Neuronal stem cell (in vitro differentiated cells): Measurements from ENCODE around the gene PDXDC1.

Experiments
- DNase-seq: peaks from one replicate; pipeline ENCODE4 v3.0.0-alpha.2; 2013; ENCODE audit warnings: low spot score
- H2AFZ ChIP-seq: one replicate; pipeline ENCODE4 v1.6.1; 2013; ENCODE audit warnings: mild to moderate bottlenecking, low read length, inconsistent platforms
- H2AK5ac ChIP-seq: 2 replicates; pipeline ENCODE4 v1.6.1; 2013; ENCODE audit warnings: low read depth, mild to moderate bottlenecking, inconsistent platforms, low read length, moderate library complexity, mixed read lengths
- H2BK120ac ChIP-seq: 2 replicates; pipeline ENCODE4 v1.6.1; 2013; ENCODE audit warnings: low read depth, mild to moderate bottlenecking, inconsistent platforms, low read length, moderate library complexity, mixed read lengths
- H2BK12ac ChIP-seq: one replicate; pipeline ENCODE4 v1.6.1; 2013; ENCODE audit warnings: low read length, inconsistent platforms
- H2BK15ac ChIP-seq: 2 replicates; pipeline ENCODE4 v1.6.1; 2013; ENCODE audit warnings: mild to moderate bottlenecking, low read length, inconsistent platforms, mixed read lengths
- H2BK5ac ChIP-seq: one replicate; pipeline ENCODE4 v1.6.1; 2013; ENCODE audit warnings: inconsistent platforms, mild to moderate bottlenecking, low read length, moderate library complexity
- H3K14ac ChIP-seq: one replicate; pipeline ENCODE4 v1.6.1; 2013; ENCODE audit warnings: low read length, inconsistent platforms
- H3K18ac ChIP-seq: 2 replicates; pipeline ENCODE4 v1.6.1; 2013; ENCODE audit warnings: low read length, inconsistent platforms
- H3K23ac ChIP-seq: 2 replicates; pipeline ENCODE4 v1.6.1; 2013; ENCODE audit warnings: low read depth, mild to moderate bottlenecking, mixed read lengths, low read length, inconsistent platforms; ENCODE audit not compliant: poor library complexity
- H3K27ac ChIP-seq: replicated peaks from 3 replicates; pipeline ENCODE4 v1.5.1; 2013; ENCODE audit warnings: low read length, inconsistent platforms
- H3K27me3 ChIP-seq, 3 experiments: 2 replicates each; pipeline ENCODE4 v1.6.1; 2013; ENCODE audit warnings: low read length in 3 of 3, mild to moderate bottlenecking in 2 of 3, inconsistent platforms in 1 of 3, low read depth in 1 of 3, mixed read lengths in 1 of 3, moderate library complexity in 1 of 3; ENCODE audit not compliant: control insufficient read depth in 3 of 3, insufficient read depth in 3 of 3
- H3K36me3 ChIP-seq, 2 donors: replicated peaks in 1 of 2; 2 replicates each; pipeline ENCODE4 v1.6.1; 2013; ENCODE audit warnings: low read length in 2 of 2; ENCODE audit not compliant: control insufficient read depth in 2 of 2, insufficient read depth in 2 of 2
- H3K4ac ChIP-seq: 2 replicates; pipeline ENCODE4 v1.6.1; 2013; ENCODE audit warnings: inconsistent platforms, mild to moderate bottlenecking, low read length, moderate library complexity
- H3K4me1 ChIP-seq, 2 donors: 1 replicate in 1 of 2; 2 replicates in 1 of 2; pipeline ENCODE4 v1.6.1; 2013; ENCODE audit warnings: low read length in 2 of 2, low read depth in 1 of 2; ENCODE audit not compliant: control insufficient read depth in 2 of 2, insufficient read depth in 1 of 2
- H3K4me2 ChIP-seq: one replicate; pipeline ENCODE4 v1.6.1; 2013; ENCODE audit warnings: mild to moderate bottlenecking, low read length, inconsistent platforms; ENCODE audit not compliant: insufficient read depth, poor library complexity, severe bottlenecking
- H3K4me3 ChIP-seq, 2 donors: 2 replicates each; pipeline ENCODE4 v1.5.1; 2013; ENCODE audit warnings: low read length in 2 of 2, mild to moderate bottlenecking in 2 of 2, inconsistent platforms in 1 of 2, moderate library complexity in 1 of 2
- H3K79me1 ChIP-seq: one replicate; pipeline ENCODE4 v1.6.1; 2013; ENCODE audit warnings: low read depth, mild to moderate bottlenecking, inconsistent platforms, low read length, moderate library complexity
- H3K9ac ChIP-seq: one replicate; pipeline ENCODE4 v1.6.1; 2013; ENCODE audit warnings: mild to moderate bottlenecking, low read depth, low read length, inconsistent platforms; ENCODE audit not compliant: poor library complexity
- H3K9me3 ChIP-seq, 2 donors: replicated peaks in 1 of 2; 2 replicates each; pipeline versions ENCODE3 to v1.6.1; 2013; ENCODE audit warnings: low read length in 2 of 2, mild to moderate bottlenecking in 2 of 2, inconsistent platforms in 1 of 2, low read depth in 1 of 2, mixed read lengths in 1 of 2, moderate library complexity in 1 of 2; ENCODE audit not compliant: control insufficient read depth in 2 of 2, insufficient read depth in 1 of 2
- H4K8ac ChIP-seq: one replicate; pipeline ENCODE4 v1.6.1; 2013; ENCODE audit warnings: low read depth, mild to moderate bottlenecking, inconsistent platforms, low read length, moderate library complexity
- H4K91ac ChIP-seq: one replicate; pipeline ENCODE4 v1.6.1; 2013; ENCODE audit warnings: low read length, low read depth, mild to moderate bottlenecking, inconsistent platforms; ENCODE audit not compliant: poor library complexity
- WGBS, 2 donors: extraction: QIAGEN DNeasy Blood & Tissue Kit; methylation state at CpG; one replicate each; pipeline ENCODE4 v1.1.7; 2013; ENCODE audit warnings: missing lambda C conversion rate in 2 of 2, mixed read lengths in 1 of 2; ENCODE audit not compliant: insufficient read length in 2 of 2, insufficient replicate concordance in 1 of 2; ENCODE audit errors: extremely low coverage in 2 of 2; 5-methylcytosine and 5-hydroxymethylcytosine counted together

Gene PDXDC1

DNA sequence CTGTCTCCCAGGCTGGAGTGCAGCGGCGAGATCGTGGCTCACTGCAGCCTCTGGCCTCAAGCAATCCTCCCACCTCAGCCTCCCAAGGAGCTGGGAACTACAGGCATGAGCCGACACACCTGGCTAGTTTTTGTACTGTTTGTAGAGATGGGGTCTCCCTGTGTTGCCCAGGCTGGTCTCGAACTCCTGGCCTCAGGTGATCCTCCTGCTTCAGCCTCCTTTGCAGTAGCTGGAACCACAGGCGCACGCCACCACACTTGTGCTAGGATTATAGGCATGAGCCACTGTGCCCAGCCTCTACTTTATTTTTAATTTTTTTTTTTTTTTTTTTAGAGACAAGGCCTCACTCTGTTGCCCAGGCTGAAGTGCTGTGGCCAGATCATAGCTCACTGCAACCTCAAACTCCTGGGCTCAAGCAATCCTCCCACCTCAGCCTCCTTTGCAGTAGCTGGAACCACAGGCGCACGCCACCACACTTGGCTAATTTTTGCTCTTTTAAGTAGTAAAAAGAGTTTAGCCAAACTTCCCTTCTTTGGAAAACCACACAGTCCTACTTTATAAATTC is 76.6 kb downstream of the PDXDC1 start:
- no CpG with 5 or more reads among the region's 9 CpGs for WGBS, 2 donors
- H3K27me3 ChIP-seq, result no peaks in the 10 kb centered on the region
- no peak overlapping the region for H3K23ac ChIP-seq
- no peak overlapping the region for H2BK12ac ChIP-seq
- H3K9ac ChIP-seq, result no peak overlapping the region
- no peak overlapping the region for H3K18ac ChIP-seq
- peaks cover 5 to 11% of the 10 kb centered on the region in 2 donors for H3K36me3 ChIP-seq
- H2BK15ac ChIP-seq, result no peak overlapping the region
- no peak overlapping the region for H3K27ac ChIP-seq
- no peak overlapping the region for H3K4me2 ChIP-seq
- H3K4ac ChIP-seq, result no peak overlapping the region
- no peak overlapping the region for H4K91ac ChIP-seq
- H2BK5ac ChIP-seq, result no peak overlapping the region
- H2BK120ac ChIP-seq, result no peak overlapping the region
- DNase-seq, result no peak
- H2AK5ac ChIP-seq, result no peak overlapping the region
- no peaks in the 10 kb centered on the region for H3K79me1 ChIP-seq
- H3K4me3 ChIP-seq, result no peak overlapping the region
- H3K14ac ChIP-seq, result no peak overlapping the region
- no peak overlapping the region for H4K8ac ChIP-seq
- peaks cover 0 to 2% of the 10 kb centered on the region in 2 donors for H3K4me1 ChIP-seq
- no peak overlapping the region for H2AFZ ChIP-seq
- no peaks in the 10 kb centered on the region for H3K9me3 ChIP-seq

DNA sequence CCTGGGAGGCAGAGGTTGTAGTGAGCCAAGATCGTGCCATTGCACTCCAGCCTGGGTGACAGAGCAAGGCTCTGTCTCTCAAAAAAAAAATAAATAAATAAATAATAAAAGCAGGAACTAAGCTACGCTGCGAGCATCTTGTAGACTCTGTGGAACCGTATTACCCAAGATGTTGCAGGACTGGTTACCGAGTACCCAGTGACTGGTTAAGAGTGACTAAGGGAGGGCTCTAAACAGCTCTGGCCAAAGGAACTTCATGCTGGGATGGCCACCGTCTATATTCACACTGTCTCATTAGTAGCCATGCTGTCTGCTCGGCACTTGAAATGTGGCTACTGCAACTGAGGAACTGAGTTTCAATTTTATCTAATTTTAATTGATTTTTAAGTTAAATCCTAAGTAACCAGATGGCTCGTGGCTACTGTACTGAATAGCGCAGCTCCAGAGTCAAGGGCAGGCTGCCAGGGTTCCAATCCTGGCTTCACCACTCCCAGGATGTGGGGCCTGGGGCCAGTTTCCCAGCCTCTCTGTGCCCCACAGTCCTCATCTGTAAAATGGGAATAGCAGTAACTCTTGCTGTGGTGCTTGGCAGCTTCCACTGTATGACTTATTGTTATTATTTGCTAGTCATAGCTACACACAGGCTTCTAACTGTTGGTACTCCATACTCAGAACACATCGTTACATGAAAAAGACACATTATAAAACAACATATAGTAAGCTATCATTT is 78.1 kb downstream of the PDXDC1 start:
- no CpG with 5 or more reads among the region's 10 CpGs for WGBS, 2 donors
- H3K79me1 ChIP-seq, result no peaks in the 10 kb centered on the region

DNA sequence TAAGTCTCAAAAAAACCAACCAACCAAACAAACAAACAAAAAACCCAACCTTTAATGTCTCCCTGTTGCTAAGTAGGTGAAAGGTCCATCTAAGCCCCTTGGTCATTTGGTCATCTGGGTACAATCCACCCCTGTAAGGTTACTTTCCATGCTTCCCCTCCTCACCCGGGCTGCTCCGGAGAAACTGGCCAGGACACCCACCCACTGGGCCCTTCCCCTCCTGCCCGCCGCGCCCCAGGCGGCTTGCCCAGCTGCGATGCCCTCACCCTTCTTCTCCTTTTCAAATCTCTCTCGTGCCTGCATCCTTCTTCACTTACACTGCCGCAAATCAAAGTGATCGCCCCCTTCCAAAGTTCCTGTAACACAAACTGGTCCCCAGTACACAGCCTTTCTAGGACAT is 79.1 kb downstream of the PDXDC1 start:
- Histone ChIP-seq H3K27ac (no peak overlapping the region), H3K4me3 (no peak overlapping the region), H4K91ac (no peak overlapping the region), H2BK5ac (no peak overlapping the region), H2AFZ (no peak overlapping the region), H3K14ac (no peak overlapping the region), H3K4me1 (peaks cover 0 to 2% of the 10 kb centered on the region in 2 donors), H3K9ac (no peak overlapping the region), H3K36me3 (peaks cover 0 to 6% of the 10 kb centered on the region in 2 donors), H2BK120ac (no peak overlapping the region), H3K27me3 (no peaks in the 10 kb centered on the region), H2AK5ac (no peak overlapping the region), H3K18ac (no peak overlapping the region), H3K4ac (no peak overlapping the region), H2BK12ac (no peak overlapping the region), H2BK15ac (no peak overlapping the region), H3K79me1 (no peaks in the 10 kb centered on the region), H3K9me3 (no peaks in the 10 kb centered on the region), H3K4me2 (no peak overlapping the region), H3K23ac (no peak overlapping the region), H4K8ac (no peak overlapping the region)
- WGBS, 2 donors, result no CpG with 5 or more reads among the region's 10 CpGs
- no peak for DNase-seq

More for the DNA sequence above, 78.1 kb downstream of the PDXDC1 start:
- Histone ChIP-seq H3K4ac (no peak overlapping the region), H3K18ac (no peak overlapping the region), H3K36me3 (no peaks in the 10 kb centered on the region), H4K91ac (no peak overlapping the region), H3K9me3 (no peaks in the 10 kb centered on the region), H2BK5ac (no peak overlapping the region), H3K27ac (no peak overlapping the region), H2BK120ac (no peak overlapping the region), H3K23ac (no peak overlapping the region), H2BK12ac (no peak overlapping the region), H4K8ac (no peak overlapping the region), H3K4me2 (no peak overlapping the region), H3K4me3 (no peak overlapping the region), H2AK5ac (no peak overlapping the region), H3K14ac (no peak overlapping the region), H3K27me3 (no peaks in the 10 kb centered on the region), H2AFZ (no peak overlapping the region), H2BK15ac (no peak overlapping the region), H3K9ac (no peak overlapping the region), H3K4me1 (peaks cover 0 to 2% of the 10 kb centered on the region in 2 donors)
- no peak for DNase-seq

GRCh38 chr16:15054357-15055140 is 79.7 kb downstream of the PDXDC1 start:
- WGBS, 2 donors, result no CpG with 5 or more reads among the region's 19 CpGs
- Histone ChIP-seq H3K4me1 (peaks cover 0 to 2% of the 10 kb centered on the region in 2 donors), H2BK120ac (no peak overlapping the region), H3K4me2 (peak overlapping the region; percentile 84), H3K79me1 (no peaks in the 10 kb centered on the region), H3K4me3 (peak overlapping the region in 1 of 2 donors; percentile 87), H4K8ac (no peak overlapping the region), H2AK5ac (no peak overlapping the region), H3K4ac (no peak overlapping the region), H3K27me3 (no peaks in the 10 kb centered on the region), H3K18ac (no peak overlapping the region), H3K27ac (no peak overlapping the region), H3K14ac (no peak overlapping the region), H2BK5ac (no peak overlapping the region), H3K9ac (no peak overlapping the region), H3K23ac (no peak overlapping the region), H2AFZ (peak overlapping the region; percentile 98), H2BK15ac (no peak overlapping the region), H2BK12ac (no peak overlapping the region), H3K36me3 (peaks cover 2 to 12% of the 10 kb centered on the region in 2 donors), H3K9me3 (no peaks in the 10 kb centered on the region), H4K91ac (no peak overlapping the region)
- DNase-seq, result no peak
